ENCODE measurements around the gene RNF213. TPM values are rescaled to one million over a fixed set of nuclear protein-coding genes. Genes with fewer than 3 reads are reported as not detected.

Gene RNF213
- total and polyA plus RNA-seq, 2 of the 8 experiments (the other 6 are each of a cell fraction or from before 2014, with no cell fraction given): 33.8 to 62.8 TPM

GRCh38 chr17:80414803-80415625 lies 154.4 kb downstream of the RNF213 start, which contains the start of gene ENDOV:
Gene ENDOV, plus strand, starts transcription at chr17:80415167. Its CDS starts 28 bp downstream, at chr17:80415195.
- H2BK120ac ChIP-seq (replicated peaks; ENCODE audit: low read depth, low read length): no peak within 1 kb of the TSS
- peak within 1 kb of the TSS; percentile 72 to 97 for H3K4me2 ChIP-seq (ENCODE audit: insufficient read depth in 1 of 2, low read depth in 2 of 2, low read length in 2 of 2)
- H2BK20ac ChIP-seq (ENCODE audit: low read length): no peak within 1 kb of the TSS
- peak within 1 kb of the TSS; percentile 78 to 83 (median 80) for H3K9ac ChIP-seq (replicated peaks in 1 of 4; ENCODE audit: extremely low read depth in 1 of 4, low read depth in 3 of 4, low read length in 3 of 4)
- peak; percentile 38 to 94 for DNase-seq (ENCODE audit: low read depth in 1 of 2, low spot score in 2 of 2)
- peaks cover 0 to 3% (median under 1%) of the 10 kb centered on the region in 4 experiments; a peak in 4 of 7 replicates for H3K4me1 ChIP-seq (replicated peaks in 1 of 4; ENCODE audit: control insufficient read depth in 3 of 4, insufficient read depth in 4 of 4, low read length in 3 of 4)
- H3K36me3 ChIP-seq (ENCODE audit: control insufficient read depth in 2 of 4, insufficient read depth in 4 of 4, low read length in 3 of 4): peaks cover 0 to 3% (median 0%) of the 10 kb centered on the region in 4 experiments; a peak in 1 of 8 replicates
- H3K27ac ChIP-seq (ENCODE audit: low read depth, low read length): peak within 1 kb of the TSS; percentile 78
- ChIA-PET POLR2A (ENCODE audit: partially characterized antibody) (interaction anchor here (1.2 to 1.6 kb wide), 3 partner anchors 19 to 269 kb away, joined by 3 to 4 read pairs (median 3); no protein-coding TSS in a partner anchor), CTCF (ENCODE audit: partially characterized antibody) (interaction anchor here (1.0 to 2.3 kb wide), 4 partner anchors 10 to 218 kb away, joined by 3 to 7 read pairs (median 6); no protein-coding TSS in a partner anchor)
- no peak within 1 kb of the TSS for H2AK5ac ChIP-seq (ENCODE audit: low read depth, low read length)
- H4K20me1 ChIP-seq (replicated peaks in 1 of 2; ENCODE audit: control insufficient read depth in 1 of 2, insufficient read depth in 2 of 2, low read length in 2 of 2): peaks cover 4 to 7% of the 10 kb centered on the region in 2 experiments
- no peaks in the 10 kb centered on the region; the same call in 1 of the 2 replicates for H3K79me1 ChIP-seq (ENCODE audit: low read depth, low read length)
- H3K27me3 ChIP-seq (replicated peaks in 1 of 4; ENCODE audit: control insufficient read depth in 3 of 4, extremely low read depth in 1 of 4, insufficient read depth in 3 of 4, low read length in 3 of 4): peaks cover 1 to 13% (median 9%) of the 10 kb centered on the region in 4 experiments
- H3K79me2 ChIP-seq (ENCODE audit: control insufficient read depth in 1 of 2, insufficient read depth in 2 of 2, low read length in 2 of 2): no peaks in the 10 kb centered on the region
- H4K91ac ChIP-seq (replicated peaks; ENCODE audit: insufficient read length, low read length): no peak within 1 kb of the TSS
- peak within 1 kb of the TSS; percentile 90; the same call in 1 of the 2 replicates for H2BK5ac ChIP-seq (ENCODE audit: low read depth, low read length)
- 0 out of 2 replicates have a peak within 1 kb of the TSS, but pooled peaks have one; percentile 60 for H2BK12ac ChIP-seq (ENCODE audit: low read depth, low read length)
- no peaks in the 10 kb centered on the region for H3K9me3 ChIP-seq (ENCODE audit: insufficient read depth in 2 of 2, low read depth in 1 of 2, low read length in 1 of 2)
- H4K8ac ChIP-seq (ENCODE audit: extremely low read depth, insufficient read depth, low read length): peak within 1 kb of the TSS; percentile 94
- peak within 1 kb of the TSS; percentile 87 for H3K18ac ChIP-seq (ENCODE audit: extremely low read depth, low read length)
- peak within 1 kb of the TSS; percentile 92; the same call in 1 of the 2 replicates for H2BK15ac ChIP-seq (ENCODE audit: low read length)
- no peak within 1 kb of the TSS for H3K14ac ChIP-seq (ENCODE audit: insufficient read length)
- no peak within 1 kb of the TSS for H3K23ac ChIP-seq (ENCODE audit: insufficient read length)
- H3K23me2 ChIP-seq (ENCODE audit: low read depth, low read length): peaks cover 11% of the 10 kb centered on the region; the same call in 1 of the 2 replicates
- WGBS, 2 experiments (ENCODE audit: extremely low coverage in 1 of 2, insufficient coverage in 1 of 2, insufficient read length in 1 of 2, insufficient replicate concordance in 2 of 2, low coverage in 1 of 2, low lambda C conversion rate in 2 of 2, missing lambda C conversion rate in 1 of 2): 2% methylated on average over 81 of the region's 97 CpGs; no CpG with 5 or more reads in 1 of the 2 experiments
- peak within 1 kb of the TSS; percentile 92 for H4K5ac ChIP-seq (ENCODE audit: insufficient read length, low read depth, low read length)
- H3K4ac ChIP-seq (replicated peaks; ENCODE audit: insufficient read length, low read depth, low read length): no peak within 1 kb of the TSS
- H2AFZ ChIP-seq (ENCODE audit: low read length): peak within 1 kb of the TSS; percentile 82
- H3K4me3 ChIP-seq (ENCODE audit: extremely low read depth in 1 of 4, insufficient read depth in 2 of 4, low read depth in 3 of 4, low read length in 4 of 4): peak within 1 kb of the TSS; percentile 69 to 95 (median 84)
- FAIRE-seq: no peak
- H3K56ac ChIP-seq (replicated peaks; ENCODE audit: insufficient read length, low read depth, low read length): peak within 1 kb of the TSS; percentile 82
- no peak; the same call in 1 of the 2 replicates for TF ChIP-seq SIX5 (IDR thresholded peaks at IDR 0.05; ENCODE audit: low read depth, low read length)
- TF ChIP-seq, protein P1, sequence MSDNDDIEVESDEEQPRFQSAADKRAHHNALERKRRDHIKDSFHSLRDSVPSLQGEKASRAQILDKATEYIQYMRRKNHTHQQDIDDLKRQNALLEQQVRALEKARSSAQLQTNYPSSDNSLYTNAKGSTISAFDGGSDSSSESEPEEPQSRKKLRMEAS (IDR thresholded peaks at IDR 0.05): peak; percentile 32; the same call in 1 of the 2 replicates
- peak; percentile 86; the same call in 1 of the 2 replicates for TF ChIP-seq SP4 (IDR thresholded peaks at IDR 0.05; ENCODE audit: low read length)
- TF ChIP-seq, protein P2, sequence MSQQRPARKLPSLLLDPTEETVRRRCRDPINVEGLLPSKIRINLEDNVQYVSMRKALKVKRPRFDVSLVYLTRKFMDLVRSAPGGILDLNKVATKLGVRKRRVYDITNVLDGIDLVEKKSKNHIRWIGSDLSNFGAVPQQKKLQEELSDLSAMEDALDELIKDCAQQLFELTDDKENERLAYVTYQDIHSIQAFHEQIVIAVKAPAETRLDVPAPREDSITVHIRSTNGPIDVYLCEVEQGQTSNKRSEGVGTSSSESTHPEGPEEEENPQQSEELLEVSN (IDR thresholded peaks at IDR 0.05): no peak
- no peak for TF ChIP-seq BRCA1 (IDR thresholded peaks at IDR 0.05; ENCODE audit: low read depth, low read length)
- TF ChIP-seq POLR2A (IDR thresholded peaks at IDR 0.05; ENCODE audit: control extremely low read depth in 1 of 2, low read depth in 2 of 2, low read length in 2 of 2): peak in 1 of 2 experiments; percentile 55; a peak in 1 of 3 replicates
- TF ChIP-seq TAF1 (IDR thresholded peaks at IDR 0.05; ENCODE audit: low read depth, low read length): peak; percentile 54; the same call in 1 of the 2 replicates
- no peak for TF ChIP-seq CBX8 (IDR thresholded peaks at IDR 0.05; ENCODE audit: borderline replicate concordance, low read depth, low read length)
- peak; percentile 93 to 95; a peak in 3 of 4 replicates for TF ChIP-seq SIN3A (conservative IDR thresholded peaks at IDR 0.05 in 1 of 2, IDR thresholded peaks at IDR 0.05 in 1 of 2; ENCODE audit: low read depth in 1 of 2, low read length in 2 of 2)
- TF ChIP-seq RBBP5 (IDR thresholded peaks at IDR 0.05; ENCODE audit: borderline replicate concordance, low read depth, low read length): peak; percentile 83

Data from H1 (cell line).